IPS-11a (cell line): ENCODE measurements around the gene QPCTL.
"Not testable (repeated sequence)": the region's sequence is repeated elsewhere in the genome, so short reads cannot be mapped to it uniquely, and the experiment has no call there.

Experiments
- H3K4me3 ChIP-seq: one replicate; pipeline ENCODE4 v1.5.1; 2013; ENCODE audit warnings: low read depth, low read length, control low read depth

Gene QPCTL

DNA sequence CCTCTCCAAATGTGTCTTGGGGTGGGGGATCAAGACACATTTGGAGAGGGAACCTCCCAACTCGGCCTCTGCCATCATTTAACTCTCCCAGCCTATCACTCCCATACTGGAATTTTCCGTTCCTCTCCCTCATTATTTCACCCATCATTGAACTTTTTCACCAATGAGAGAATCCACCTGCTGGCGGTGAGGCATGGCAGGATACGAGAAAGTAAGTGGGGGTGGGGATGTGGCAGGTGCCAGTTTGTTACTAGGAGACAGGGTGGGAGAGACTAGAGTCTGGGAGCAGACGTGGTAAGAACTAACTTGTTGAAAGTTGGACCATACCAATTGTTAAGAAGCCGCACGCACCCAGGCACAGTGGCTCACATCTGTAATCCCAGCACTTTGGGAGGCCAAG is 17.5 kb upstream of the QPCTL start:
- no peak overlapping the region for H3K4me3 ChIP-seq

DNA sequence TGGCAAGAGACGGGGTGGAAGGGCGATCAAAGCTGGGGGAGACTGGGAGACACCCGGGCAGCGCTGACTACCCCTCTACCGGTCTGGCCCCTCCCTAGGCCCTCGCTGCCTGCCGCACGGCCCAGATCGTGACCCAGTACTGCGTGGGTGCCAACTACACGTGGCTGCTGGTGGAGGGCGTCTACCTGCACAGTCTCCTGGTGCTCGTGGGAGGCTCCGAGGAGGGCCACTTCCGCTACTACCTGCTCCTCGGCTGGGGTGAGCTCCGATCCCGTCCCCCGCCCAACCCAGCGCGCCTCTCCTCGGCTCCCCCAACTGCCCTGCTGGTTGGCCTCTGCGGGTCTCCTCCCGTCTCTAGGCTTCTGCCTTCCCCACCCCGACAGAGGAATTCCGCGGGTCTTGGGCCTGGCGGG is 15.6 kb upstream of the QPCTL start:
- peak overlapping the region; percentile 62 for H3K4me3 ChIP-seq

DNA sequence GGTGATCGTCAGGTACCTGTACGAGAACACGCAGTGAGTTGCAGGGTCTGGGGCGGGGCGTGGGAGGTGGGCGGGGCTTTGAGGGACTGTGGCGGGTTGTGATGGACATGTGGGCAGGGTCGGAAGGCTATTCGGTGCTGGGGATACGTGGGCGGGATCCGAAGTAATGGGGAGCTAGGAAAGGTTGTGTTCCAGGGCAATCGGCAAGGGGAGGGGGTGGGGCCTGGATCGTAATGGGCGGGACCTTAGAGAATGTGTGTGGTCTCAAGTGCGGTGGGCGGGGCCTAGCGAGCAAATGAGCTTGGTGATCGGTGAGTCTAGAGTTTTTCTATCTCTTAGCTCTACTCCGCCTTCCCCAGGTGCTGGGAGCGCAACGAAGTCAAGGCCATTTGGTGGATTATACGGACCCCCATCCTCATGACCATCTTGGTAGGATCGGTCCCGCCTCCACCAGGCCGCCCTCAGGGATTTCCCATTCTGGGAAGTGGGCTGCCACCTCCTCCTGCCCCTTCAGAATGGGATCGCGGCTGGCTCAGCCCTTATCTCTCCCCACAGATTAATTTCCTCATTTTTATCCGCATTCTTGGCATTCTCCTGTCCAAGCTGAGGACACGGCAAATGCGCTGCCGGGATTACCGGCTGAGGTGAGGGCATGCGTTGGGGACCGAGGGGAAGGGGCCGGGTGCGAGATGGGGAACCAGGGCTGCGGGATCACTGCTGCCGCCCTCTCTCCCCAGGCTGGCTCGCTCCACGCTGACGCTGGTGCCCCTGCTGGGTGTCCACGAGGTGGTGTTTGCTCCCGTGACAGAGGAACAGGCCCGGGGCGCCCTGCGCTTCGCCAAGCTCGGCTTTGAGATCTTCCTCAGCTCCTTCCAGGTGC is 14.9 kb upstream of the QPCTL start:
- peak overlapping the region; percentile 62 for H3K4me3 ChIP-seq

DNA sequence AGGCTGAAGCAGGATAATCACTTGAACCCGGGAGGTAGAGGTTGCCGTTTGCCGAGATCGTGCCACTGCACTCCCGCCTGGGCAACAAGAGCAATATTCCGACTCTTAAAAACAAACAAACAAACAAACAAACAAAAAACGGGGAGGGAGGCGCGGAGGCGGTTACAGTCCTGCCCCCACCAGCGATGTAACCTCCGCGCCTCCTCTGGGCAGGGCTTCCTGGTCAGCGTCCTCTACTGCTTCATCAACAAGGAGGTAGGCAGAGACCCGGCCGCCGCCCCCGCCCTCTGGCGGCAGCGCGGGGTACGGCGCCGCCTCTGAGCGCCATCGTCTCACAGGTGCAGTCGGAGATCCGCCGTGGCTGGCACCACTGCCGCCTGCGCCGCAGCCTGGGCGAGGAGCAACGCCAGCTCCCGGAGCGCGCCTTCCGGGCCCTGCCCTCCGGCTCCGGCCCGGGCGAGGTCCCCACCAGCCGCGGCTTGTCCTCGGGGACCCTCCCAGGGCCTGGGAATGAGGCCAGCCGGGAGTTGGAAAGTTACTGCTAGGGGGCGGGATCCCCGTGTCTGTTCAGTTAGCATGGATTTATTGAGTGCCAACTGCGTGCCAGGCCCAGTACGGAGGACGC is 11.0 kb upstream of the QPCTL start:
- H3K4me3 ChIP-seq, result no peak overlapping the region

DNA sequence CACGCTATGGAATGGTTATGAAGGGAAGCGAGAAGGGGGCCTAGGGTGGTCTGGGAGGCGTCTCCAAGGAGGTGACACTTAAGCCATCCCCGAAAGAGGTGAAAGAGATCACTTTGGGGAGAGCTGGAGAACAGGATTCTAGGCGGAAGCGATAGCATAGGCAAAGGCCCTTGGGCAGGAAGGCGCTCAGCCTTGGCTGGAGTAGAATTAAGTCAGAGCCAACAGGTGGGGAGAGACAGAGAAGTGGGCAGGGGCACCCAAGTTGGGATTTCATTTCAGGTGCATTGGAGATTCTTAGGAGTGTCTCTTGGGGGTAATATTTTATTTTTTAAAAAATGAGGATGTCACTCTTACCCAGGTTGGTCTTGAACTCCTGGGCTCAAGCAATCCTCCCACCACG is 10.3 kb upstream of the QPCTL start:
- H3K4me3 ChIP-seq, result no peak overlapping the region

DNA sequence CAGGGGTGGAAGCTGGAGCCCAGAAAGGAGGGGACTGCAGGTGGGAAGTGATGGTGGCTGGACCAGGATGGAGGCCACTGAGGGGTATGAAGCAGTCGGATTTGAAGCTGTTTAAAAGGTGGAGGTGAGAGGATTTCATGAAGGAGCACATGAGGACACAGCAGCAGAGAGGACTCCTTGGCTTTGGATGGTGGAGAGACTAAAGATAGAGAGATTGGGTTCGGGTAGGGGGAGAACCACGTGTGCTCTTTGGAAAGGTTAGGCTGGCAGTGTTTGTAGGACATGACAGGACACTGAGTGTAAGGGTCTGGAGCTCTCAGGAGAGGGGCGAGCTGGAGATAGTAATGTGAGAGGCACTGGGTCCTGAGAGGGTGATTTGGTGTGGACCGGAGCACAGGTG is 9.6 kb upstream of the QPCTL start:
- no peak overlapping the region for H3K4me3 ChIP-seq

DNA sequence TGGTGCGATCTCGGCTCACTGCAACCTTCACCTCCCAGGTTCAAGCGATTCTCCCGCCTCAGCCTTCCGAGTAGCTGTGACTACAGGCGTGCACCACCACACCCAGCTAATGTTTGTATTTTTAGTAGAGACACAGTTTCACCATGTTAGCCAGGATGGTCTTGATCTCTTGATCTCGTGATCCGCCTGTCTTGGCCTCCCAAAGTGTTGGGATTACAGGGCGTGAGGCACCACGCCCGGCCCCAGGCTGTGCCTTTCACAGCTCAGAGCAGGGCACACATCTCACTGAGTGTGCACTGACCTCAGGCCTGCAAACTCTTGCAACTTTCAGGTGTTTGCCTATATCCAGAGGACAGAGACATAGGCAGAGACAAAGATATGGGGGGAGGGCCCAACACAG is 7.4 kb upstream of the QPCTL start:
- H3K4me3 ChIP-seq, result not testable (repeated sequence)

DNA sequence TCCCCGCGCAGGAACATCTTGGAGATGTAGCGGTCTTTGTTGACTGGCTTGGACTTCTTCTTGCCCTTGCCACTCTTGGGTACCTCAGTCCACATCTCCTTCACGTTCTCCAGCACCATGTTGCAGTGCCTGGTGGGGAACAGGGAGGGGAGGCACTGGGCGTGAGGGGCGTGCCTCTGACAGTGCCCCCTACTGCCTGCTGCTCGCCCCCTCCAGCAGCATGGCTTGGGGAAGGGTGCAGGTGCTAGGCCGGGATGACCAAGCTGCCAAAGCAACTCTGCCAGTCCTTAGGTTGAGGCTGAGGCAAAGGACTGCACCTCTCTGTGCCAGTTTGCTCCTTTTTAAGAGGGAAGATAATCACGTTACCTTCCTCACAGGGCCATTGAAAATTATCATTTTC is 4.9 kb upstream of the QPCTL start:
- H3K4me3 ChIP-seq, result no peak overlapping the region

DNA sequence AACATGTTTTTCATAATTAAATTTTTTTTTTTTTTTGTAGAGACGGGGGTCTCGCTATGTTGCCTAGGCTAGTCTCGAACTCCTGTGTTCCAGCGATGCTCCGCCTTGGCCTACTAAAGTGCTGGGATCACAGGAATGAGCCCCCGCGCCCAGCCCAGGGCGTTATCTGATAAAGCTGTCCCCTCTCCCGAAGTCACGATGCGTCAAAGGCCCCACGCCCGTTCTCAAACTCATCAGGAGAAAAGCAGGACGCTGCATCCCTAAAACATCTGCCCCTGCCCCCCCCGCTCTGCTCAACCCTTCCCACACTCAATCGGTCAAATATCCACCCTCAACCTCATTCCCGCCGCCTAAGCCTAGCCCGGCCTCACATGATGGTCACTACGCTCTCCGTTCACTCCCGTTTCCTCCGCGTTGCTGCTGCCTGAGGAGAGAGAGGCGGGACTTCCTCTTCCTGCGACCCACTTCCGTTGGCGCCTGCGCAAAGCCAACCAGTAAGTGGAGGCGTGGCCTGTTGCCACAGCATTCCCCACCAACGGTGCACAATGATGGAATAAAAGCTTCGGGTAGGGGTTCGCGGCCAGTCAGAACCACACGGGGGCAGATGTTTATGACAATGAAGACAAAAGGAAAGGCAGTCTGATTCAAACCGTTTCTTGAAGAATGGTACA is 815 bp upstream of the QPCTL start, which contains the start of gene SNRPD2:
TSS of gene SNRPD2 (minus strand) at position 438 of the 671 bp plus-strand sequence. CDS start at position 373, 65 bp downstream.
- H3K4me3 ChIP-seq, result peak within 1 kb of the TSS; percentile 97

DNA sequence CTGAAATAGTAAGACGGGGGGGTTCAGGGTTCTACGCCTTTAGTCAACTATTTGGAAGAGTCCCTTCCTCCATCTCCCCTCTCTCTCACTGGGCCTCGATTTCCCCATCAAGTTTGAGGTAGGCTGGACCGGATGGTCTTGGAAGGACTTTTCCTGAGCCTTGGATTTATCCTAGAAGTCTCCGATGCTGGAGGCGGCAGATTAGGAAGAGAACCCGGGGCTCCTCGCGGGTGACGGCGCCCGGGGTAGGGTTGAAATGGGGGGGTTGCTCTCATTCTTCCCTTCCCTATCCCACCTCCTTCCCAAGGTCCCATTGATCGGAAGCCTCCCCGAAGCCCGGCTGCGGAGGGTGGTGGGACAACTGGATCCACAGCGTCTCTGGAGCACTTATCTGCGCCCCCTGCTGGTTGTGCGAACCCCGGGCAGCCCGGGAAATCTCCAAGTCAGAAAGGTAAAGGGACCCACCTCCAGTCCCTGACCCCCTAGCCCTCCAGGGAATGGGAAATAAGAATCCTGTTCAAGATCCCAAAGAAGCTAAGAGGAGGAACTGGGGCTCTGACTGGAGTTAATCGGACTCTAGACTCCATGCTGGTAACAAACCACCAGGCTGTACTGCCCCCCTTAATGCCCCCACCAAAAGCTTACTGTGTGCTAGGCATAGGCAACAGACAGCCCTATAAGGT is 781 bp downstream of the QPCTL start:
- peak overlapping the region; percentile 97 for H3K4me3 ChIP-seq

DNA sequence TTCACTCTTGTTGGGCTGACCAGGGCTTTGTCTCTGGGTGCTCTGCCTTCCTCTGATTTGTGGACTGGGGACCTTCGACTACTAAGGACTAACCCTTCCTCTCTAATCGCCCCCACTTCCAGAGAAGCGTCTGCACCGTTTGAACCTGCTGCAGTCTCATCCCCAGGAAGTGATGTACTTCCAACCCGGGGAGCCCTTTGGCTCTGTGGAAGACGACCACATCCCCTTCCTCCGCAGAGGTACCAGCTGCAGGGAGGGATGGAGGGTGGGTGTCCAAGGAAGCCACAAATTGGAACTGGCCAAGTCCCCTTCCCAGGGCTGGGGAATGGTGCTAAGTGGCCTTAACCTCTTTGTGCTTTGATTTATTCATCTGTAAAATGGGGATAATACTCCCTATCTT is 9.2 kb downstream of the QPCTL start:
- H3K4me3 ChIP-seq, result no peak overlapping the region

DNA sequence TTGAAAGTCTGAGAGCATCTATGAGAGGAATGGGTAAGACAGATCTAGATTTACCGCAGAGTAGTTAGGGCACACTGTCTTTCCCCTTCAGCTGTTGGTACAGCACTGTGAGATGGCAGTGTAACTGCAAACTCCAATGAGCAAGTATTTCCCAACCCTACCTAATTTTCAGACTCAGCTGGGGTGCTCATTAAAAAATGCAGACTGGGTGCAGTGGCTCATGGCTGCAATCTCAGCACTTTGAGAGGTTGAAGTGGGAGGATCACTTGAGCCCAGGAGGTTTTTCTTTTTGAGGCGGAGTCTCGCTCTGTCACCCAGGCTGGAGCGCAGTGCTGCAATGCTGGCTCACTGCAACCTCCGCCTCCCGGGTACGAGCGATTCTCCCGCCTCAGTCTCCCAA is 12.6 kb downstream of the QPCTL start:
- H3K4me3 ChIP-seq, result no peak overlapping the region

DNA sequence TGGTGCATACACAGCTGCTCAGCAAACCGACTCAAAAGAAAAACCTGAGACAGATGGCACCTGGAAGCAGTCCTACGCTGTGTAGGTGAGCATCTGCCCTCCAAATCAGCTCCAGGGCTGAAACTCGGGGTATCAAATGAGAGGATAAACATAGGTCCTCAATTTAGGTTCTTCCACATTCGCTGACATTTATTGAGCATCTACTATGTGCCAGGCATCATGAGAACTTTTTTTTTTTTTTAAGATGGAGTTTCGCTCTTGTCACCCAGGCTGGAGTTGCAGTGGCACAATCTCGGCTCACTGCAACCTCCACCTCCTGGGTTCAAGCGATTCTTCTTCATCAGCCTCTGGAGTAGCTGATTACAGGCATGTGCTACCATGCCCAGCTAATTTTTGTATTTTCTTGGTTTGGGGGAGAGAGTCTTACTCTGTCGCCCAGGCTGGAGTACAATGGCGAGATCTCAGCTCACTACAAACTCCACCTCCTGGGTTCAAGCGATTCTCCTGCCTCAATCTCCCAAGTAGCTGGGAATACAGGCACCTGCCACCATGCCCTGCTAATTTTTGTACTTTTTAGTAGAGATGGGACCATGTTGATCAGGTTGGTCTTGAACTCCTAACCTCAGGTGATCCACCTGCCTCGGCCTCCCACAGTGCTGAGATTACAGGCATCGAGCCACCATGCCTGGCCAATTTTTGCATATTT is 13.4 kb downstream of the QPCTL start:
- H3K4me3 ChIP-seq, result no peak overlapping the region

DNA sequence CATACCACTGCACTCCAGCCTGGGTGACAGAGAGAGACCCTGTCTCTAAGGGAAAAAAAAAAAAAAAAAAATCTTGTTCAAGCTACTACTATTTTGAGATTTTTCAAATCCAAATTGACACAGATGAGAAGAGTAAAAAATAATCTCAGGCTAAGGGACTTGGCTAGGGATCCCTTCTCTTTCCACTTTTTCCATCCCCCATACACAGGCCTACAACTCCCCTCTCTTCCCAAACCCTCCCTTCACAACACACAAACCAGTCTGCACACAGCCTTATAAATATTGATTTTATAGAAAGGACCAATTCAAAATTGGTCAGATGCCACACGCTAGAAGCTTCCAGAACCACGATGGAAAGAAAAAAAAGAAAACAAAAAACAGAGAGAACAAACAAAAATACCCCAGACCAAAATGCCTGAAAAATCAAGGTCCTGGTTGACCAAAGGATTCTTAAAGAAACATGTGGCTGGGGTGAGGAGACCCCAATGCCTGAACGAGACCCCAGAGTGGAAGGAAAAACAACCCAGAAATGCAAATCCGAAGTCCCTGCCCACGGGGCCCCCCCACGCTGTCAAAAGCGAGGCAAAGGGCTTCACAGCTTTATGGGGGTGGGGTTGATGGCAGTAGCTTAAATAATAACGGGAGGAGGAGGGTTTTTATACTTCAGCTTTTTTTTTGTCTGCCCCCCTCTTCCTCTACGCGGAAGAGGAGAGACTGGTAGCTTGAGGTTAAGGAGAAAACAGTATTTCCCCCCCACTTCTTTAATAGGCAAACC is 18.1 kb downstream of the QPCTL start:
- no peak overlapping the region for H3K4me3 ChIP-seq

DNA sequence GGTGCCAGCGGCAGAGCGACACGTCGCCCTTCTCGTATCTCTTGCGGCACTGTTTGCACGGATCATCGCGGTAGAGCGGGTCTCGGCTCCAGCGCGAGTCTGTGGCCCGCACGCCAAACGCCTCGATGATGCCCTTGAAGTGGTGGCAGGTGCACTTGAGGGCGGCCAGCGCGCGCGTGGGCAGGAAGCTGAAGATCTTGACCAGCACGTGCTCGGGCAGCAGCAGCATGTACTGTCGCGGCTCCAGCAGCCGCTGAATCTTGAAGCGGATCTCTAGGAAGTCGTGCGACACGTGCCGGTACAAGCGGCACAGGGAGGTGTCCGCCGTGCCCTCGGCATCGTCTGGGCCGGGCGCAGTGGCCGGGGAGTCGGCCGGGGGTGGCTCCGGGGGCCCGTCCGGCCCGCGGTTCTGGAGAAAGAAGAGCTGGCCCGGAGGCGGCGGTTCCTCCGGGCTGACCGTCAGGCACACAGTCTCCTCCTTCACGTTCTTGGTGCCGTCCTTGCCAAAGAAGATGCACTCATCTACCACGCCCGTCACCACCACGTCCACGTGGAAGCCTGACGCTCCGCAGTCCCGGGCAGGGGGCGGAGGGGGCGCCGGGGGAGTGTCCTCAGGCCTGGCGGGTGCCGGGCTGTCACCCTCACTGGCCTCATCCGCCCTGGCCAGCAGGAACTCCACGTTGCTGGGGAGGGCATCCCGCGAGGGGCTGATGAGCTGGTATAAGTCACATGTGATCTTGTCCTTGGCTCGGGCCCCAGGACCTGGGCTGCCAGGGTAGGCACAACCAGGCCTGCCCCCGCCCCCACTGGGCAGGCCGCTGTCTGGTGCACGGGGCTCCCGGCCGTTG is 19.6 kb downstream of the QPCTL start:
- no peak overlapping the region for H3K4me3 ChIP-seq

DNA sequence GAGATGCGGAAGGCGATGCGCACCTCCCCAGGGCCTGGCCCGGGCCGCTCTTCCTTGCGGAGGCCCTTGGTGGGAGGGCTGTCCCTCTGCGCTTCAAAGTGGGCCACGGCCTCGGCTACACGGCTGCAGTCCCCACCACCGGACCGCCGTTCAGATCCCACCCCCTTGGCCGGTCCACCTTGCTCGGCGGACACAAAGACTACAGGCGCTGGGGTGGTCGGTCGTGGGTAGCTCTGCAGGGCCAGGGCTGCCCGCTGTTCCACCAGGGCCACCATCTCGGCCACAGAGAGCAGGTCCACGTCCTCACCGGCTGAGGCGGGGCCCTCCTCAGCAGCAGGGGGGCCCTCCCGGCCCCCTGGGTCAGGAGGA is 20.2 kb downstream of the QPCTL start:
- H3K4me3 ChIP-seq, result no peak overlapping the region

DNA sequence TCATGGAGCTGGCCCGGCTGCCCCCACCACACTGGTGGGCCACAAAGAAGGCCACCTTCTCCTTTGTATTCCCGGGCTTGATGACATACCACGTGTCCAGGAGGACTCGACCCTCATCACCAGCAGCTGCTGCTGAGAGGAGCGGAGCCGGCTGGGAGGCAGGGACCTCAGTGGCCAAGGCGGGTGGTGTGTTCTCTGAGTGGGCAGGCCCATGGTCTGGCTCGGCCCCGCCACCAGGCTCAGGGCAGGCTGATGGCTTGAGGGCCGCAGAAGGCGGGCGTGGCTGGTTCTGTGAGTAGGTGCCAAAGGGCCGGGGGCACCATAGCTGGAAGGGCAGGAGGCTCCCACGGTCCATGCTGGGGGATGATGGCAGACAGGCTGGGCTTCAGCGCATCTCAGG is 20.7 kb downstream of the QPCTL start:
- no peak overlapping the region for H3K4me3 ChIP-seq

DNA sequence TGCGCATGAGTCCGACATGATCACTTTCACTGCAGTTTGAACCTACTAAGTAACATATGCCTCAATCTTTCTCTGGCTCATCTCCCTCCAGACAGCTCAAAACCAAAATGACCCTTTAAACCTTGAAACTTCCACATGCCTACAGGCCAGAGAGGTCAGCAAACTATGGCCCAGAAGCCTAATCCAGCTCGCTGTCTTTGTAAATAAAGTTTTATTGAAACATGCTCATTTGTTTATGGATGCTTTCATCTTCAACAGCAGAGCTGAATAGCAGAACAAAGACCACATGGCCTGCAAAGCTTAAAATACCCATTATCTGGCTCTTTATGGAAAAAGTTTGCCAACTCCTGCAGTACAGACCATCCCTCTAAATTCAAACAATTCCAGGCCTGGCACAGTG is 22.7 kb downstream of the QPCTL start:
- H3K4me3 ChIP-seq, result no peak overlapping the region
